Measurements from ENCODE around the gene ICE2. TPM values are rescaled to one million over a fixed set of nuclear protein-coding genes. Genes with fewer than 3 reads are reported as not detected.

ICE2 gene
- total RNA-seq, 4 donors from 2014 or later, result 14.4 to 21.2 (median 17.5) TPM

- WGBS, 2 donors, result 78 to 81% methylated on average over 1 of the region's 1 CpG
- TF ChIP-seq POLR2A (IDR thresholded peaks at IDR 0.05) (no peak), CTCF (IDR thresholded peaks at IDR 0.05) (no peak)
Measured at GRCh38 chr15:60387321-60387720, 91.6 kb downstream of the ICE2 start.

GRCh38 chr15:60386615-60387014 lies 92.3 kb downstream of the ICE2 start:
- 35% methylated on average over 4 of the region's 4 CpGs for WGBS, 2 donors
- H3K4me3 ChIP-seq (ENCODE audit: low read depth, poor library complexity, severe bottlenecking), result no peak overlapping the region
- intact Hi-C loops (cut with DNase I; ENCODE audit: low total_unique reads), result no loop called here
- TF ChIP-seq CTCF (IDR thresholded peaks at IDR 0.05) (no peak), POLR2A (IDR thresholded peaks at IDR 0.05) (no peak)
- DNase-seq (ENCODE audit: low spot score in 2 of 2), result no peak

More at GRCh38 chr15:60387321-60387720, 91.6 kb downstream of the ICE2 start:
- intact Hi-C loops (cut with DNase I; ENCODE audit: low total_unique reads), result no loop called here
- no peak overlapping the region for H3K4me3 ChIP-seq (ENCODE audit: low read depth, poor library complexity, severe bottlenecking)
- no peak for DNase-seq (ENCODE audit: low spot score in 2 of 2)

GRCh38 chr15:60385620-60386552 lies 93.1 kb downstream of the ICE2 start:
- intact Hi-C loops (cut with DNase I; ENCODE audit: low total_unique reads), result no loop called here
- no peak for TF ChIP-seq CTCF (IDR thresholded peaks at IDR 0.05)
- TF ChIP-seq POLR2A (IDR thresholded peaks at IDR 0.05), result no peak
- H3K4me3 ChIP-seq (ENCODE audit: low read depth, poor library complexity, severe bottlenecking), result no peak overlapping the region
- DNase-seq (ENCODE audit: low spot score in 2 of 2), result no peak
- WGBS, 2 donors, result 42 to 48% methylated on average over 7 of the region's 7 CpGs

- DNase-seq (ENCODE audit: low spot score in 2 of 2), result no peak
- 62 to 72% methylated on average over 3 of the region's 3 CpGs for WGBS, 2 donors
- no peak for TF ChIP-seq CTCF (IDR thresholded peaks at IDR 0.05)
- TF ChIP-seq POLR2A (IDR thresholded peaks at IDR 0.05), result no peak
- H3K4me3 ChIP-seq (ENCODE audit: low read depth, poor library complexity, severe bottlenecking), result no peak overlapping the region
- intact Hi-C loops (cut with DNase I; ENCODE audit: low total_unique reads), result no loop called here
Measured at GRCh38 chr15:60384526-60385126, 94.3 kb downstream of the ICE2 start.

GRCh38 chr15:60384053-60384452 lies 94.9 kb downstream of the ICE2 start:
- intact Hi-C loops (cut with DNase I; ENCODE audit: low total_unique reads), result no loop called here
- no peak overlapping the region for H3K4me3 ChIP-seq (ENCODE audit: low read depth, poor library complexity, severe bottlenecking)
- 28 to 40% methylated on average over 3 of the region's 3 CpGs for WGBS, 2 donors
- no peak for DNase-seq (ENCODE audit: low spot score in 2 of 2)
- TF ChIP-seq POLR2A (IDR thresholded peaks at IDR 0.05), result no peak
- TF ChIP-seq CTCF (IDR thresholded peaks at IDR 0.05), result no peak

Measured in lower leg skin (tissue), 4 donors.